PC-9 (cell line): Measurements from ENCODE around the gene SP140L. TPM values are rescaled to one million over a fixed set of nuclear protein-coding genes. Genes with fewer than 3 reads are reported as not detected.
A peak's percentile ranks its signal among the peaks of the same experiment; 100 is the strongest.

Source experiments
- BruUV-seq: library from RNA; stranded (reverse); fragments of 400-500 nt; replicated peaks from 2 replicates; lab custom pipeline; 2021; lab: Mats Ljungman, UMichigan
- CTCF ChIA-PET: fragments of 300-600 bp; sonication (Branson Sonifier 250); formaldehyde crosslinking; loops from one replicate; lab custom pipeline; 2022; ENCODE audit warnings: antibody characterized with exemption; lab: Charles Lee
- POLR2A ChIA-PET: fragments of 300-600 bp; sonication (Branson Sonifier 250); formaldehyde crosslinking; loops from one replicate; lab custom pipeline; 2022; ENCODE audit warnings: antibody characterized with exemption; ENCODE audit not compliant: unreplicated experiment; lab: Charles Lee
- DNase-seq, 2 experiments: peaks; one replicate each; pipeline versions ENCODE4 v3.0.0 to v3.0.0-alpha.2; 2015 to 2022; ENCODE audit warnings: mixed read lengths in 1 of 2
- H2AFZ ChIP-seq: fragments of 200-600 bp; sonication (generic); 2 replicates; pipeline ENCODE4 v1.8.1; 2017; ENCODE audit warnings: antibody characterized with exemption
- H3F3A ChIP-seq: fragments of 200-600 bp; sonication (generic); 2 replicates; pipeline ENCODE4 v1.8.1; 2017; ENCODE audit warnings: antibody characterized with exemption, mild to moderate bottlenecking, low read depth; ENCODE audit not compliant: insufficient read depth
- H3K27ac ChIP-seq: fragments of 200-600 bp; sonication (generic); 2 replicates; pipeline ENCODE4 v1.6.1; 2016; ENCODE audit warnings: mixed run types
- H3K27me3 ChIP-seq: fragments of 200-600 bp; sonication (generic); 2 replicates; pipeline ENCODE4 v1.6.1; 2016; ENCODE audit warnings: low read depth, mixed run types; ENCODE audit not compliant: insufficient read depth
- H3K36me3 ChIP-seq: fragments of 200-600 bp; sonication (generic); 2 replicates; pipeline ENCODE4 v1.6.1; 2016; ENCODE audit warnings: low read depth, mixed run types
- H3K4me1 ChIP-seq: fragments of 200-600 bp; sonication (generic); replicated peaks from 2 replicates; pipeline ENCODE4 v1.6.1; 2016; ENCODE audit warnings: mixed run types; ENCODE audit not compliant: insufficient read depth
- H3K4me2 ChIP-seq: fragments of 200-600 bp; sonication (generic); 2 replicates; pipeline ENCODE4 v1.6.1; 2017; ENCODE audit warnings: mixed run types
- H3K4me3 ChIP-seq: fragments of 200-600 bp; sonication (generic); 2 replicates; pipeline ENCODE4 v1.6.1; 2016; ENCODE audit warnings: mixed run types
- H3K79me2 ChIP-seq: fragments of 200-600 bp; sonication (generic); 2 replicates; pipeline ENCODE4 v1.6.1; 2017; ENCODE audit warnings: low read depth, mixed run types
- H3K9me2 ChIP-seq: fragments of 200-600 bp; sonication (generic); 2 replicates; pipeline ENCODE4 v1.8.1; 2017; ENCODE audit warnings: mild to moderate bottlenecking; ENCODE audit not compliant: insufficient read depth
- H3K9me3 ChIP-seq: fragments of 200-600 bp; sonication (generic); 2 replicates; pipeline ENCODE4 v1.8.1; 2016; ENCODE audit warnings: low read depth; ENCODE audit not compliant: insufficient read depth
- H4K20me1 ChIP-seq: fragments of 200-600 bp; sonication (generic); 2 replicates; pipeline ENCODE4 v1.8.1; 2017; ENCODE audit not compliant: insufficient read depth
- CTCF ChIP-seq: fragments of 200-600 bp; sonication (generic); conservative IDR thresholded peaks from 2 replicates; pipeline ENCODE4 v1.6.1; 2017; ENCODE audit warnings: mixed run types, antibody characterized with exemption, mild to moderate bottlenecking, moderate library complexity
- EZH2 ChIP-seq: fragments of 200-600 bp; sonication (generic); IDR thresholded peaks from 2 replicates; pipeline ENCODE4 v1.8.0; 2017; ENCODE audit warnings: antibody characterized with exemption, low read depth
- intact Hi-C: fragments of 100-400 bp; cut with micrococcal nuclease; formaldehyde crosslinking; loops from one replicate; pipeline ENCODE4 v1.10.0; 2022; ENCODE audit not compliant: unreplicated experiment
- total RNA-seq: library from RNA; stranded (reverse); gene quantifications from 2 replicates; pipeline ENCODE4 v1.2.3, GENCODE V29; 2021

SP140L gene
- total RNA-seq, 1 experiment from 2014 or later, result 23.6 TPM

- no peak for TF ChIP-seq EZH2
Observed at GRCh38 chr2:230414302-230414701, 87.3 kb downstream of the SP140L start.

GRCh38 chr2:230416061-230416721 is 89.2 kb downstream of the SP140L start, which contains the start of gene SP100:
TSS of gene SP100 (plus strand) at chr2:230416201. CDS start at chr2:230416297, 96 bp downstream.
- H3K9me2 ChIP-seq, result no peaks in the 10 kb centered on the region
- TF ChIP-seq CTCF (no peak), EZH2 (no peak)
- intact Hi-C loops, result loop anchor here (2.0 to 10.0 kb wide), 3 partner anchors 194 to 279 kb away; no protein-coding TSS in a partner anchor
- peaks cover 37% of the 10 kb centered on the region for H3K79me2 ChIP-seq
- H3K4me3 ChIP-seq, result peak within 1 kb of the TSS; percentile 58
- peak within 1 kb of the TSS; percentile 73 for H2AFZ ChIP-seq
- DNase-seq, result peak; percentile 69 to 77
- ChIA-PET POLR2A (interaction anchor here (0.6 kb wide), 1 partner anchor 635 kb away, joined by 6 read pairs; no protein-coding TSS in a partner anchor), CTCF (interaction anchor here (0.5 kb wide), 1 partner anchor 229 kb away, joined by 3 read pairs; no protein-coding TSS in a partner anchor)
- H3K36me3 ChIP-seq, result no peaks in the 10 kb centered on the region
- no peaks in the 10 kb centered on the region for H3K27me3 ChIP-seq
- no peaks in the 10 kb centered on the region for H4K20me1 ChIP-seq
- peak within 1 kb of the TSS; percentile 79 for H3K4me2 ChIP-seq
- peaks cover 34% of the 10 kb centered on the region for H3K4me1 ChIP-seq
- H3K27ac ChIP-seq, result peak within 1 kb of the TSS; percentile 73
- H3K9me3 ChIP-seq, result no peaks in the 10 kb centered on the region
- H3F3A ChIP-seq, result peaks cover 5% of the 10 kb centered on the region
- TSS peak; percentile 40 for BruUV-seq

More at GRCh38 chr2:230414302-230414701, 87.3 kb downstream of the SP140L start:
- peaks cover 34% of the 10 kb centered on the region for H3K4me1 ChIP-seq
- H3K4me3 ChIP-seq, result no peak overlapping the region
- intact Hi-C loops, result loop anchor here (10.0 kb wide), 1 partner anchor 200 kb away; no protein-coding TSS in a partner anchor
- H3K27me3 ChIP-seq, result no peaks in the 10 kb centered on the region
- no peak overlapping the region for H3K27ac ChIP-seq
- ChIA-PET POLR2A (no interaction called here), CTCF (no interaction called here)
- no peak overlapping the region for H3K4me2 ChIP-seq
- H4K20me1 ChIP-seq, result no peaks in the 10 kb centered on the region
- DNase-seq, result no peak
- H3K79me2 ChIP-seq, result peaks cover 28% of the 10 kb centered on the region
- peaks cover 5% of the 10 kb centered on the region; the same call in 1 of the 2 replicates for H3F3A ChIP-seq
- BruUV-seq, result no TSS peak
- H3K9me3 ChIP-seq, result no peaks in the 10 kb centered on the region
- no peaks in the 10 kb centered on the region for H3K36me3 ChIP-seq
- H3K9me2 ChIP-seq, result no peaks in the 10 kb centered on the region
- H2AFZ ChIP-seq, result no peak overlapping the region

GRCh38 chr2:230417436-230417835 is 90.4 kb downstream of the SP140L start:
- Histone ChIP-seq H4K20me1 (no peaks in the 10 kb centered on the region), H3K27me3 (no peaks in the 10 kb centered on the region), H3K4me2 (peak overlapping the region; percentile 79), H2AFZ (no peak overlapping the region), H3K4me3 (peak overlapping the region; percentile 58), H3K27ac (0 out of 2 replicates have a peak overlapping the region, but pooled peaks have one; percentile 38), H3K9me2 (no peaks in the 10 kb centered on the region), H3K9me3 (no peaks in the 10 kb centered on the region), H3F3A (peaks cover 5% of the 10 kb centered on the region), H3K36me3 (no peaks in the 10 kb centered on the region), H3K4me1 (peaks cover 30% of the 10 kb centered on the region), H3K79me2 (peaks cover 37% of the 10 kb centered on the region)
- POLR2A ChIA-PET, result no interaction called here
- TF ChIP-seq CTCF, result no peak
- no peak for TF ChIP-seq EZH2
- intact Hi-C loops, result loop anchor here (2.0 to 10.0 kb wide), 3 partner anchors 195 to 277 kb away; no protein-coding TSS in a partner anchor
- no peak for DNase-seq
- CTCF ChIA-PET, result interaction anchor here (0.6 kb wide), 1 partner anchor 23 kb away, joined by 4 read pairs; no protein-coding TSS in a partner anchor
- BruUV-seq, result no TSS peak
